SU-DHL-6 (cell line): ENCODE measurements around the gene TMEM237.

ENCODE experiments used
- H2AFZ ChIP-seq: fragments of 200-600 bp; sonication (generic); 2 replicates; pipeline ENCODE4 v1.6.1; 2014; ENCODE audit warnings: low read depth, mild to moderate bottlenecking, moderate library complexity, mixed read lengths, antibody characterized with exemption, low read length; ENCODE audit not compliant: severe bottlenecking
- H3F3A ChIP-seq: fragments of 200-600 bp; shearing (Covaris generic); 2 replicates; pipeline ENCODE4 v1.6.0; 2016; ENCODE audit warnings: antibody characterized with exemption, mild to moderate bottlenecking; ENCODE audit not compliant: insufficient read depth
- H3K27ac ChIP-seq: fragments of 200-600 bp; sonication (generic); 2 replicates; pipeline ENCODE4 v1.5.1; 2016; ENCODE audit warnings: low read depth, mild to moderate bottlenecking, low read length, moderate library complexity, mixed read lengths
- H3K27me3 ChIP-seq: fragments of 200-600 bp; sonication (generic), shearing (Covaris generic); 2 replicates; pipeline ENCODE4 v1.6.0; 2014; ENCODE audit warnings: mild to moderate bottlenecking, low read length
- H3K36me3 ChIP-seq: fragments of 200-600 bp; sonication (generic); 2 replicates; pipeline ENCODE4 v1.6.1; 2014; ENCODE audit warnings: mild to moderate bottlenecking, low read length, mixed read lengths
- H3K4me2 ChIP-seq: fragments of 300-600, 200-600 bp; shearing (Covaris generic), sonication (generic); 2 replicates; pipeline ENCODE4 v1.6.0; 2014; ENCODE audit warnings: low read length, low read depth, mild to moderate bottlenecking; ENCODE audit not compliant: poor library complexity, severe bottlenecking
- H3K4me3 ChIP-seq: fragments of 200-600 bp; sonication (generic); 2 replicates; pipeline ENCODE4 v1.5.1; 2014; ENCODE audit warnings: antibody characterized with exemption, low read length, mild to moderate bottlenecking, mixed read lengths; ENCODE audit not compliant: insufficient read depth, poor library complexity, severe bottlenecking
- H3K79me2 ChIP-seq: fragments of 200-600 bp; sonication (generic); 2 replicates; pipeline ENCODE4 v1.6.1; 2014; ENCODE audit warnings: mild to moderate bottlenecking, low read length, moderate library complexity; ENCODE audit not compliant: insufficient read depth
- H3K9ac ChIP-seq: fragments of 200-600 bp; sonication (generic); 2 replicates; pipeline ENCODE4 v1.7.0; 2014; ENCODE audit warnings: mild to moderate bottlenecking, low read length
- H3K9me2 ChIP-seq: fragments of 200-600 bp; sonication (generic); replicated peaks from 2 replicates; pipeline ENCODE4 v1.6.1; 2014; ENCODE audit warnings: low read length; ENCODE audit not compliant: insufficient read depth
- H3K9me3 ChIP-seq: fragments of 200-600 bp; sonication (generic); 2 replicates; pipeline ENCODE4 v1.6.1; 2014; ENCODE audit warnings: low read length, mixed read lengths; ENCODE audit not compliant: insufficient read depth
- H4K20me1 ChIP-seq: fragments of 200-600 bp; sonication (generic); 2 replicates; pipeline ENCODE4 v1.6.1; 2014; ENCODE audit warnings: low read depth, mild to moderate bottlenecking, antibody characterized with exemption, low read length, moderate library complexity, mixed read lengths
- EZH2phosphoT487 ChIP-seq: fragments of 200-600 bp; sonication (generic), shearing (Covaris generic); conservative IDR thresholded peaks from 2 replicates; pipeline ENCODE4 v1.6.1; 2018; ENCODE audit warnings: mild to moderate bottlenecking, antibody characterized with exemption, low read length, moderate library complexity, mixed read lengths
- TF ChIP-seq, protein P1 (sequence below): fragments of 200-600 bp; sonication (generic); IDR thresholded peaks from one replicate; pipeline ENCODE4 v1.5.1; 2017; ENCODE audit warnings: antibody characterized with exemption, mild to moderate bottlenecking, low read length, moderate library complexity; ENCODE audit not compliant: insufficient read depth, poor library complexity, severe bottlenecking

TMEM237 gene

DNA sequence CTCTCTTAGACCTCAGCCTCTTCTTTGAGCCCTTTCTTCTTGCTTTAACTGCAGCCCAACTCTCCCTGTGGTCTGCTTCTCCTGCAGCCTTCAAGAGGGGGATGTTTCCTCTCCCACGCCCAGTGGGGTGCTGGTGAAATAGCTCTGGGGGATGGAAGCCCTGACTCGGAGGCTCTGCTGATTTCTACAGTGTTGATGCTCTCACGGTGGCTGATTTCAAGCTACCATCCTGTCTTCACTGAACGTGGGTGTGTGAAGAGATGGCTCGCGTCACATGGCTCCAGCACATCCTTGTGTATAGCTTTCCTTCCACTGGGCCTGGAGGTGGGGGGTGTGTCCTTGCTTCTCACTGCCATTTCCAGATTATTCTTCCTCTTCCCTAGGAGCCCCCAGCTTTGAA lies 35.1 kb upstream of the TMEM237 start:
- Histone ChIP-seq H3K4me2 (no peak overlapping the region), H3F3A (no peaks in the 10 kb centered on the region), H3K79me2 (no peaks in the 10 kb centered on the region), H3K4me3 (no peak overlapping the region), H3K9me2 (no peaks in the 10 kb centered on the region), H3K27me3 (no peaks in the 10 kb centered on the region), H3K36me3 (no peaks in the 10 kb centered on the region), H3K27ac (no peak overlapping the region), H3K9ac (no peak overlapping the region), H2AFZ (no peak overlapping the region), H3K9me3 (no peaks in the 10 kb centered on the region), H4K20me1 (no peaks in the 10 kb centered on the region)
- TF ChIP-seq EZH2phosphoT487, result no peak
- TF ChIP-seq, protein P1, sequence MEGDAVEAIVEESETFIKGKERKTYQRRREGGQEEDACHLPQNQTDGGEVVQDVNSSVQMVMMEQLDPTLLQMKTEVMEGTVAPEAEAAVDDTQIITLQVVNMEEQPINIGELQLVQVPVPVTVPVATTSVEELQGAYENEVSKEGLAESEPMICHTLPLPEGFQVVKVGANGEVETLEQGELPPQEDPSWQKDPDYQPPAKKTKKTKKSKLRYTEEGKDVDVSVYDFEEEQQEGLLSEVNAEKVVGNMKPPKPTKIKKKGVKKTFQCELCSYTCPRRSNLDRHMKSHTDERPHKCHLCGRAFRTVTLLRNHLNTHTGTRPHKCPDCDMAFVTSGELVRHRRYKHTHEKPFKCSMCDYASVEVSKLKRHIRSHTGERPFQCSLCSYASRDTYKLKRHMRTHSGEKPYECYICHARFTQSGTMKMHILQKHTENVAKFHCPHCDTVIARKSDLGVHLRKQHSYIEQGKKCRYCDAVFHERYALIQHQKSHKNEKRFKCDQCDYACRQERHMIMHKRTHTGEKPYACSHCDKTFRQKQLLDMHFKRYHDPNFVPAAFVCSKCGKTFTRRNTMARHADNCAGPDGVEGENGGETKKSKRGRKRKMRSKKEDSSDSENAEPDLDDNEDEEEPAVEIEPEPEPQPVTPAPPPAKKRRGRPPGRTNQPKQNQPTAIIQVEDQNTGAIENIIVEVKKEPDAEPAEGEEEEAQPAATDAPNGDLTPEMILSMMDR, result no peak

DNA sequence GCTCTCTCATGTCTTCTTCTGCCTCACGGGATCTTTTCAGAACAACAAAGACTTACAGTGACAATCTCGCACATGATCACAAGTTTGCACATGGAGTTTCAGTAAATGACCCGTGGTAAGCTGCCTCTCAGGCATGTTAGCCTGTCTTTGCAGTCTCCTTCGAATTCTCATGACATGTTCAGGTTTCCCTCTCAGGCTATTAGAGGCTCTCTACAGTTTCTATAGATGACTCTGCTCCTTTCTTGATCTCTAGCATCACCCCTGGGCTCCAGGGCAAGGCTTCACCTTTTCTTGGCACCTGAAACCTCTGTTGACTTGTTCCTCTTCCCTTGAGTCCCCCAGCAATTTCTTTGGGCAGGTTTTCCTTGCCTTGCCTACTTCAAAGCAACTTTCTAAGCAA lies 32.2 kb upstream of the TMEM237 start:
- Histone ChIP-seq H3K9me2 (no peaks in the 10 kb centered on the region), H3F3A (no peaks in the 10 kb centered on the region), H3K36me3 (no peaks in the 10 kb centered on the region), H3K4me2 (no peak overlapping the region), H3K79me2 (no peaks in the 10 kb centered on the region), H3K9me3 (no peaks in the 10 kb centered on the region), H2AFZ (no peak overlapping the region), H3K27me3 (no peaks in the 10 kb centered on the region), H3K27ac (no peak overlapping the region), H3K4me3 (no peak overlapping the region), H4K20me1 (no peaks in the 10 kb centered on the region), H3K9ac (no peak overlapping the region)
- TF ChIP-seq, protein P1, result no peak

DNA sequence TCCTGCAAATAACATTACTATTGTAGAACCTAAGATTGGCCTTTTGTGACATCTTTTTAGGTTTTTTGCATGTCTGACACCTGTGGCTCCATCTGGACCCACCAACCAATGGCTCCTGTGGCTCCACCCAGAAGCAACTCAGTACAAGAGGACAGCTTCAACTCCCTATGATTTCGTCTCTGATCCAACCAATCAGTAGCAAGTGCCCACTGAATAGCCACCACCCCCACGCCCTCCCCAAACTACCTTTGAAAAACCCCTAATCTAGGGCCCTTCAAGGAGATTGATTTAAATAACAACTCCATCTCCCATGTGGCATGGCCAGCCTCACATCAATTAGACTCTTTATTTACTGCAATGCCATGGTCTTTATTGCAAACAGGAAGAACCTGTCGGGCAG lies 31.5 kb upstream of the TMEM237 start:
- Histone ChIP-seq H3K27ac (no peak overlapping the region), H3K9me2 (no peaks in the 10 kb centered on the region), H3K9me3 (no peaks in the 10 kb centered on the region), H2AFZ (no peak overlapping the region), H3K36me3 (no peaks in the 10 kb centered on the region), H3K9ac (no peak overlapping the region), H3F3A (no peaks in the 10 kb centered on the region), H3K79me2 (no peaks in the 10 kb centered on the region), H3K4me3 (no peak overlapping the region), H3K27me3 (no peaks in the 10 kb centered on the region), H3K4me2 (no peak overlapping the region), H4K20me1 (no peaks in the 10 kb centered on the region)
- TF ChIP-seq, protein P1, result no peak
- TF ChIP-seq EZH2phosphoT487, result no peak

DNA sequence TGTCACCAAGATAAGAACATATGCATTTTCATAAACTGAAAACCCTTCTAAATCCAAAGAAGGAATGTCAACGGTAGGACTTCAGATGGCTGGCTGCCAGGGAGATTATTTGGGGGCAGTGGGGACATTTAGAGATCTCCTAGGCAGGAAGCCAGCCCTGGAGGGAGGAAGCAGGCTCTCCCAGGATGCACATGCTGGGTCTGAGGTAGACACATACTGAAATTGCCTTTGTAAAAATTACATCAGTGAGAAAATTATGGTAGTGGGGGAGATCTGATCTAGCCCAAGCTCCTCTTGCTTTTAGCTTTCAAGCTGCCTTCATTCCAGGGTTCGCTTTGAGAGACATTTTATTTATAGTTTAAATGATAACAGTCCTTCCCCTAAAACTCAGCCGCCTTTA lies 31.0 kb upstream of the TMEM237 start:
- TF ChIP-seq, protein P1, result no peak
- TF ChIP-seq EZH2phosphoT487, result no peak
- no peaks in the 10 kb centered on the region for H3K9me3 ChIP-seq

More for the DNA sequence above, 31.0 kb upstream of the TMEM237 start:
- no peak overlapping the region for H3K4me3 ChIP-seq
- no peaks in the 10 kb centered on the region for H3K79me2 ChIP-seq
- H3K27ac ChIP-seq, result no peak overlapping the region
- no peaks in the 10 kb centered on the region for H3K27me3 ChIP-seq
- H3F3A ChIP-seq, result no peaks in the 10 kb centered on the region
- H3K36me3 ChIP-seq, result no peaks in the 10 kb centered on the region
- H3K9me2 ChIP-seq, result no peaks in the 10 kb centered on the region
- no peak overlapping the region for H2AFZ ChIP-seq
- H3K4me2 ChIP-seq, result no peak overlapping the region
- H3K9ac ChIP-seq, result no peak overlapping the region
- no peaks in the 10 kb centered on the region for H4K20me1 ChIP-seq
